ENCODE data around the gene TRIM33. TPM values are rescaled to one million over a fixed set of nuclear protein-coding genes. Genes with fewer than 3 reads are reported as not detected.

The TRIM33 gene
- total RNA-seq, 1 experiment from 2014 or later, result 36.2 TPM

GRCh38 chr1:114352797-114353196 lies 158.2 kb downstream of the TRIM33 start:
- no peak for DNase-seq (ENCODE audit: low read depth)

DNA sequence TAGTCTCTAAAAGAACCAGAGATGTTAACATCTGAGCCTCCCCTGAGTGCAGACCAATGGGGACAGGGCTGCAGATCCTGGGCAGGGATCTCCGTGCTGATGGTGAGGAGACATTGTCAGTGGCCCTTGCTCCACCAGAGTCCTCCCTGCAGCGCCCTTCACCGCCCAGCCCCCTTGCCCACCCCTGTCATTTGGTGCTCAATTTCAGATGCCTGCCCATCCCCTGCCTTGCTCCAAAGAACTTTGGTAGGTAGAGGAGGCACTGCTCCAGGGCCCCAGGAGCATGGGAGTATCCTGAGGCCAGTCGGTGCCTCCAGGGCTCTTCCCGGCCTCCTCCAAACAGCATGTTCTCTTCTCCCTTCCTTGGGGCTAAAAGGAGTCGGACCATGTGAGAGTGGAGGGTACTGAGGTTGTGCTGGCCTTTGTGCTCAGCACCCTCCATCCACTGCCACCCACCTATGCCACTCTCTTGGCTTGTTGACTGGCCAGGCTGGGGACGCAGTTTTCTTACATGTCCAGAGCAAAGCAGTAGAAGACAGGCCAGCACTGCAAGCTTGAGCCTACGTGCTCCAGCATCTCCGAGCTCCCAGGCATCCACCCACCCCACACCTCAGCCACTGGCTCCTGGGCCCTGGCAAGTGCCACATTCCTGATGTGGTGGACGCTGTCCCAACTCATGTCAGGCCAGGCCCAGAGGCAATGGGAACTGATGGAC lies 160.1 kb downstream of the TRIM33 start:
- no peak for DNase-seq (ENCODE audit: low read depth)

GRCh38 chr1:114349891-114350605 lies 161.0 kb downstream of the TRIM33 start:
- no peak for DNase-seq (ENCODE audit: low read depth)

- DNase-seq (ENCODE audit: low read depth), result no peak
Observed at GRCh38 chr1:114347431-114348209, 163.4 kb downstream of the TRIM33 start.

DNA sequence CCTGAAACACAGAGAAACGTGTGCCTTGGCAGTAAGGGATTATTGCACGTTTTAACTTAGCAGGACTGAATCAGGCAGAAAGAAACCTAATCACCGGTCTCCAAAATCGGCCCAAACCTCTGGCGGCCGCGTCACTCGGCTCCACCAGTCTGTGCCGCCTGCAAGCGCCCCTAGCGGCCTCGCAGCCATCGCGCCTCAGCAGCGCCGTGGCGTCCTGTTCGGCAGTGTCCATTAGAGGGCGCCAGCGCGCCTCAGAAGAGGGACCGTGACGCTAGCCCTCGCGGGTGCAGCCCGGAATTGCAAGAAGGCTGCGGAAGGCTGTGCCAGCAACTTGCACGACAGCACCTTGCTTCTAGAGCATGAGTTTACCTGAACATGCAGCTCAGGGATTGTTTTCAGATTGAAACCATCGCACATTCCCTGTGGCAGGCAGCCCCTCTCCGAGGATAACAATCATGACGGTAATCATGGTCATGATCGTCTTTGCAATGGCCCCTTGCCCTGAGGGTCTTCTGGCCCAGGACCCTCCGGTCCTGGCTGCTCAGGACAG lies 164.4 kb downstream of the TRIM33 start:
- DNase-seq (ENCODE audit: low read depth), result peak; percentile 98

DNA sequence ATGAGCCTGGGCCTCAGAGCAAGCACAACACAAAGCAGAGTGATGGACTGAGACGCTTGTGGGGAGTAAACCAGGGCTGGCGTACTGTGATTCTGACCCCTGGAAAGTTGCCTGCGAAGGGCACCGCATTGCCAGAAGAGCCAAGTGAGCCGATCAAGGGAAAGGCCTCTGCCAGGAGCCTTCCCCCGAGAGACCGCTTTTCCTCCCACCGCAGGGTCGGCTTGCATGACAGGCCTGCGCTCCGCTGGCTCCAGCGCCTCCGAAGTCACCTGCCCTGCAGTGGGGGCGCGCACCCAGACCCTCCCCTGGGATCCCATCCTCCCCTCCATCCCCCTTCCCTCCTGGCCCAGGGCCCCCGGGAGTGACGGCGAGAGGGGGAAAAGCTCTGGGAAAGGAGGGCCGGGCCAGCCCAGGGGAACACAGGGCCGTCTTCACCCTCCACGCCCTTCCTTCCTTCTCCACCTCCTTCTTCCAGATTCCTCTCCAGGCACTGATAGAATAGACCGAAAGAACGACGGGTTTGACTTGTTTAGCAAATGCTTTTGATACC lies 165.0 kb downstream of the TRIM33 start:
- no peak for DNase-seq (ENCODE audit: low read depth)

DNA sequence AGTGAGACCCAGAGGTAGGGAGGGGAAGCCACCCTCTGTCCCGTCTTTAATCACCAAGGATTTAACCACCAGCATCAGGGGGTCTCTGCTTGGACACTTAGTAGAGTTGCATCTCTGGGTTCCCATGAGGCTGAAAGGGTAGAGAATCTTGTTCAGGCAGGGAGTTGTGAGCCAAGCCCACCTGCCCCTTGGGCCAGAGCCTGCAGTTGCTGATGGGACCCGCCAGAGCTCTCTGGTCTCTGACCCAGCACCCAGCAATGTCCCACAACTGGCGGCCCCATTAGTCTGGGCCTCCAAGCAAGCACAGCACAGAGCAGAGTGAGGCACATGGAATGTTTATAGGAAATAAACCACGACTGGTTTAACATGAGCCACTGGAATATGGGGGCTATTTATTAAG lies 166.3 kb downstream of the TRIM33 start:
- no peak for DNase-seq (ENCODE audit: low read depth)

Other genes starting within 250 kb of the TRIM33 start
- gene BCAS2, start 70.4 kb upstream of the TRIM33 start, total RNA-seq (2014; rRNA removed; shearing (Covaris generic)), result 123 and 148 TPM in 2 replicates
- gene DENND2C, start 158.8 kb upstream of the TRIM33 start, total RNA-seq (2014; rRNA removed; shearing (Covaris generic)), result 2.0 and 3.2 TPM in 2 replicates
- gene AMPD1, start 184.3 kb upstream of the TRIM33 start, total RNA-seq (2014; rRNA removed; shearing (Covaris generic)), result not detected in 2 replicates
- 164 and 172 TPM in 2 replicates for gene NRAS, start 205.6 kb upstream of the TRIM33 start, total RNA-seq (2014; rRNA removed; shearing (Covaris generic))
- 1,171 and 1,260 TPM in 2 replicates for gene CSDE1, start 246.8 kb upstream of the TRIM33 start, total RNA-seq (2014; rRNA removed; shearing (Covaris generic))